Measurements from ENCODE around the gene CTDSPL. TPM values are rescaled to one million over a fixed set of nuclear protein-coding genes. Genes with fewer than 3 reads are reported as not detected.
"Not testable (repeated sequence)": the region's sequence is repeated elsewhere in the genome, so short reads cannot be mapped to it uniquely, and the experiment has no call there.

CTDSPL gene, protein sequence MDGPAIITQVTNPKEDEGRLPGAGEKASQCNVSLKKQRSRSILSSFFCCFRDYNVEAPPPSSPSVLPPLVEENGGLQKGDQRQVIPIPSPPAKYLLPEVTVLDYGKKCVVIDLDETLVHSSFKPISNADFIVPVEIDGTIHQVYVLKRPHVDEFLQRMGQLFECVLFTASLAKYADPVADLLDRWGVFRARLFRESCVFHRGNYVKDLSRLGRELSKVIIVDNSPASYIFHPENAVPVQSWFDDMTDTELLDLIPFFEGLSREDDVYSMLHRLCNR
- total RNA-seq (10 to 100 TPM; 46.3 to 69.1 (median 60.5) TPM), polyA plus RNA-seq (10 to 100 TPM; 19.1 to 22.8 (median 22.7) TPM)

- peak in 2 of 4 donors; percentile 54 to 60 for TF ChIP-seq POLR2AphosphoS5 (IDR thresholded peaks at IDR 0.05)
- TF ChIP-seq POLR2A (IDR thresholded peaks at IDR 0.05): no peak
- Histone ChIP-seq H3K36me3 (no peaks in the 10 kb centered on the region), H3K4me1 (peaks cover 0 to 51% (median 33%) of the 10 kb centered on the region in 4 donors), H3K27me3 (no peaks in the 10 kb centered on the region), H3K4me3 (peak within 1 kb of the TSS; percentile 57 to 92 (median 83)), H3K27ac (peak within 1 kb of the TSS; percentile 86 to 94 (median 92)), H3K9me3 (no peaks in the 10 kb centered on the region)
- whole genome bisulfite sequencing, 2 donors: 1% methylated on average over 57 of the region's 57 CpGs
- intact Hi-C loops (cut with DNase I): loop anchor here (1.0 kb wide), 1 partner anchor 9 kb away; no protein-coding TSS in a partner anchor
- DNase-seq: peak; percentile 68
Observed at GRCh38 chr3:37861620-37862041, at the start of gene CTDSPL. TSS of gene CTDSPL (plus strand) at chr3:37861880. CDS start at chr3:37862200, 320 bp downstream.

DNA sequence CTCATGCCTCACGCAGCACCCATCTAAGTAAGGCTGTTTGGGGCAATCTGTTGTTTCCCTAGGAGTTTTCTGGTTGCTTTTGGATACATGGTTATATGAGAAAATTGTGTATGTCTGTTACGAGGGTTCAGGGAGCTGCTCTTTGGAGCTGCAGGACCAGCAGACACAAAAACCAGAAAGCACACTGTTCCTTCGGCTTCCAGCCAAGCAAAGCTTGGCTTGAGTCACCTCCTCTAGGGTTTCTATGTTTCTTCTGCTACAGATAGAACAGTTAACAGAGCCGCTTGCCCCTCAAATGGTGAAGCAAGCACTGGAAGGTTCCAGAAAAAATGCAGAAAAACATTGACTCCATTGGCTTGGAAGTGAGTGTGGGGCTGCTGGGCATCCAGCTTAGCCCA, 49.2 kb upstream of the CTDSPL start:
- Histone ChIP-seq H3K4me1 (peaks cover 3 to 55% (median 36%) of the 10 kb centered on the region in 4 donors), H3K27me3 (no peaks in the 10 kb centered on the region), H3K4me3 (no peak overlapping the region), H3K9me3 (no peaks in the 10 kb centered on the region), H3K27ac (peak overlapping the region in 3 of 4 donors; percentile 39 to 75 (median 68)), H3K36me3 (no peaks in the 10 kb centered on the region)
- TF ChIP-seq POLR2A (IDR thresholded peaks at IDR 0.05) (no peak), EP300 (IDR thresholded peaks at IDR 0.05) (no peak), POLR2AphosphoS5 (IDR thresholded peaks at IDR 0.05) (no peak), CTCF (IDR thresholded peaks at IDR 0.05) (no peak)
- intact Hi-C loops (cut with DNase I): no loop called here
- DNase-seq: peak; percentile 80
- WGBS, 2 donors: 78 to 84% methylated on average over 4 of the region's 4 CpGs

DNA sequence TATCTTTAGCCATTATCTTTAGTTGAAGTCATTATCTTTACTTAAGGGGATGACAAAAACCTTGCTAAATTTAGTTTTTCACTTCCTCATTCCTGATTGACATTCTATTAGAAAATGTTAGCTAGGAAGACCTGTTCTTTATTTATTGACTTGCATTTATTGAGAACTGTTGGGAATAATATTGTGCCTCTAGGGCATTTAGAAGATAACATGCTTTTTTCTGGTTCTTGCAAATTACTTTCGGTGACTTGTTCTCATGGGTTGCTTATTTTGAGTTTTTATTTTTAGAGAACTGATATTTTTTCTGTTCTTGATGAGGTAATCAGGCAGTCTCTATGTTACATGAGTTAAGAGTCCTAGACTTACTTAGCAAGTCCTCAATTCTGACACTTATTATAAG, 48.3 kb upstream of the CTDSPL start:
- Histone ChIP-seq H3K9me3 (no peaks in the 10 kb centered on the region), H3K27me3 (no peaks in the 10 kb centered on the region), H3K27ac (peak overlapping the region in 1 of 4 donors; percentile 75), H3K36me3 (no peaks in the 10 kb centered on the region), H3K4me3 (no peak overlapping the region), H3K4me1 (peaks cover 3 to 61% (median 42%) of the 10 kb centered on the region in 4 donors)
- TF ChIP-seq POLR2A (IDR thresholded peaks at IDR 0.05): no peak
- no peak for TF ChIP-seq POLR2AphosphoS5 (IDR thresholded peaks at IDR 0.05)
- no peak for TF ChIP-seq EP300 (IDR thresholded peaks at IDR 0.05)
- TF ChIP-seq CTCF (IDR thresholded peaks at IDR 0.05): no peak
- intact Hi-C loops (cut with DNase I): no loop called here
- 86 to 90% methylated on average over 1 of the region's 1 CpG for WGBS, 2 donors
- no peak for DNase-seq

DNA sequence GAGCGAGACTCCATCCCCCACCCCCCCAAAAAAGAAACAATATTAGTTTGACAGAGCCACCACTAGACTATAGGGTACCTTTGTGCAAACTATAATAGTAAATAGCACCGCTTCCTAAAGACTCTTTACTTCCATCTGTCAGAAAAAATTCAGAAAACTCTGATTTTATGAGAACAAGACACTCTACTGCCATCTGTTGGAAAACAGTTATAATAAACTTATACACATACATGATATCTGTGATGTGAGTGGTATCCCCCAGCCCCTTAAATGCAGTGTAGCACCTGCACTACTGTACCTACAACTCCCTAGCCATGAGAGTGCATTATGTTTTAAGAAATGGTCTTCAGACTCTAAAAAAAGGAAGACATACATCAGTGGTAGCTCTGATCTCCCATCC, 47.1 kb upstream of the CTDSPL start:
- Histone ChIP-seq H3K27me3 (no peaks in the 10 kb centered on the region), H3K4me1 (peaks cover 3 to 73% (median 52%) of the 10 kb centered on the region in 4 donors), H3K36me3 (no peaks in the 10 kb centered on the region), H3K27ac (no peak overlapping the region), H3K9me3 (no peaks in the 10 kb centered on the region), H3K4me3 (no peak overlapping the region)
- TF ChIP-seq POLR2A (IDR thresholded peaks at IDR 0.05) (no peak), CTCF (IDR thresholded peaks at IDR 0.05) (peak in 2 of 4 experiments; percentile 25 to 35), POLR2AphosphoS5 (IDR thresholded peaks at IDR 0.05) (no peak), EP300 (IDR thresholded peaks at IDR 0.05) (no peak)
- DNase-seq: no peak
- intact Hi-C loops (cut with DNase I): no loop called here
- WGBS, 2 donors: 86% methylated on average over 2 of the region's 2 CpGs

GRCh38 chr3:37815156-37815555, 46.5 kb upstream of the CTDSPL start:
- peaks cover 3 to 76% (median 57%) of the 10 kb centered on the region in 4 donors for H3K4me1 ChIP-seq
- intact Hi-C loops (cut with DNase I): not testable (repeated sequence)

More at GRCh38 chr3:37815156-37815555, 46.5 kb upstream of the CTDSPL start:
- not testable (repeated sequence) for H3K36me3 ChIP-seq, H3K9me3 ChIP-seq, H3K4me3 ChIP-seq, H3K27ac ChIP-seq, H3K27me3 ChIP-seq
- WGBS, 2 donors: 94 to 96% methylated on average over 9 of the region's 9 CpGs
- peak; percentile 27 for DNase-seq

Measured in sigmoid colon (tissue), 7 donors.